D341Med (cell line): ENCODE data around the gene MYH14.
A peak's percentile ranks its signal among the peaks of the same experiment; 100 is the strongest.

Source experiments
- DNase-seq: peaks from one replicate; pipeline ENCODE4 v3.0.0; 2012; ENCODE audit warnings: low spot score

The MYH14 gene

DNA sequence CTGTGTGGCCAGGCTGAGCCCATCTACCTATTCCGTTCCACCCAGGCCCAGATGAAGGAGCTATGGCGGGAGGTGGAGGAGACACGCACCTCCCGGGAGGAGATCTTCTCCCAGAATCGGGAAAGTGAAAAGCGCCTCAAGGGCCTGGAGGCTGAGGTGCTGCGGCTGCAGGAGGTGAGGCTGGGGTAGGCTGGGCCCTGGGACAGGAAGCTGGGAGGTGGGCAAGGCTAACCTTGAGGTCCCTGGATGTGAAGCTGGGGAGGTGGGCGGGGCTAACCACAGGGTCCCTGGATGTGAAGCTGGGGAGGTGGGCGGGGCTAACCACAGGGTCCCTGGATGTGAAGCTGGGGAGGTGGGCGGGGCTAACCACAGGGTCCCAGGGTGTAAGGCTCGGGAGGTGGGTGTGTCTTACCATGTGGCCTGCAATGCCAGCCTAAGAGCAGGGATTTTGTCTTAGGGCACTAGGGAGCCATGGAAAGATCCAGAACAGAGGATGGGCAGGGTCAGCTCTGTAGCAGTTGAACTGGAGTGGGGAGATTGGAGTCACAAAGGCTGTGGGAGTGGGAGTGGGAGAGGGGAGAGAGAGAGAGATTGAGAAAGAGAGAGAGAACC, 88.9 kb downstream of the MYH14 start:
- peak; percentile 17 for DNase-seq

DNA sequence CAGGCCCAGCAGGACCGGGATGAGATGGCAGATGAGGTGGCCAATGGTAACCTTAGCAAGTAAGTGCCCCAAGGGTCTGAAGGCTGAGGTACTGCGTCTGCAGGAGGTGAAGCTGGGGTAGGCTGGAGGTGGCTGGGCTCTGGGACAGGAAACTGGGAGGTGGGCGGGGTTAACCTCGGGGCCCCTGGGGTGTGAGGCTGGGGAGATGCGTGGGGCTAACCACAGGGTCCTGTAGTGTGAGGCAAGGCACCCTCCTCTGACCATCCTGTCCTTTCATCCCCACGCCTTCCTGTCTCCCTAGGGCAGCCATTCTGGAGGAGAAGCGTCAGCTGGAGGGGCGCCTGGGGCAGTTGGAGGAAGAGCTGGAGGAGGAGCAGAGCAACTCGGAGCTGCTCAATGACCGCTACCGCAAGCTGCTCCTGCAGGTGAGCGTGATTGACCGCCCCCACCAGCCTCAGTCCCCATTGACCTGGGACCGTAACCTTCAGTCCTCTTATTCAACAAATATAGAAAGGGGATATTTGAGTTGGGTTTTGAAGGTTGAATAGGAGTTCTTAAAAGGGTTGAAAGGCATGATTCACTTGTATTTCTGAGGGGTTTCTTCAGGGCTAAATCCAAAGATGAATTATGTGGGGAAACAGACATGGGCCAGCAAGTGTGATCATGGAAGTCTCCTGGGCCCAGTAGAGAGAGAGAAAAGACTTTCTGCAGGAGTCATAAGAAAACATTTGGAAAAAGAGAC, 90.0 kb downstream of the MYH14 start:
- no peak for DNase-seq

DNA sequence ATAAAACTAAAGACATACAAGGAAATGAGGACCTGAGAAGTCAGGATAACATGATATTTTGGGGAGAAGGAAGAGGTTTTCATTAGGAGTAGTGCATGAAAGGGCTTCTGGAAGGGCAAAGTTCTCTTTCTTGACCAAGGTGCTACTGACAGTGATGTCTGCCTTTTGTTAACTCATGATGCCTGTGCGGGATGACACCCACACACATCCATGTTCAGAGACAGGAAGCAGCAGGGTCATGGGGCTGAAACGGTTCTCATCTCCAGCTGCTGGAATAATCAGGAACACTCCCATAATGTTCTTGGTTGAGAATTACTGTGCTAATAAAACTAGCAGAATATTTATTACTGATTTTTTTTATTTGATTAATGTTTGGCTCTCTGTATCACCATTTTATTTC, 96.6 kb downstream of the MYH14 start:
- DNase-seq = no peak

DNA sequence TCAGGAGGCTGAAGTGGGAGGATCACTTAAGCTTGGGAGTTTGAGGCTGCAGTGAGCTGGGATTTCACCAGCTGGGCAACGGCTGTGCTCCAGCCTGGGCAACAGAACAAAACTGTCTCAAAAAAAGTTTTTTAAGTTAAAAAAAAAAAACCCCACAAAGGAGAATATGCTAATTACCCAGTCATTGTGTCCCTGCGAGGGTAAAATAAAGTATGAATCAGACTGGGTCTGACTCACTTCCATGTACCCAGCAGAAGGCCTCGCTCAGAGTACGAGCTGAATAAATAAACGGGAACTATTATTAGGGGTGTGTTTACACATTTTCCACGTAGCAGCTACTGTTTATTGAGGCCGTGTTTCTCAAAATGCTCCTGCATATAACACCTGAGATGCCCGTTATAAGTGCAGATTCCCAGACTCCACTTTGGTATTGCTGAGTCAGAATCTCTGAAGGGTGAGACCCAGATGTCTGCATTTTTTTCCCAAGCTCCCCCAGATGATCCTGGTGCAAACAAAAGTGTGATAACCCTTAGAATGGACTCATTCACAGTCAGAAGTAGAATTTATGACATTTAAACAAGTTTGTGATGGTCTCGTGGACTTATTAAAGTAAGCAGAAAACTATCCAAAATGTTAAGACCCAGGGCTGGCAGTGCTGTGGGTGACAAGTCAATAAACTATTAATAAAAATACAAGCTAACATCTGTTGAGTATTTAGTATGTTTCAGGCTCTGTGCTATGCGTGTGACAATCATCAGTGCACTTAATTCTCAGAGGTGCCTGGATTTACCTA, 97.6 kb downstream of the MYH14 start:
- DNase-seq = no peak

DNA sequence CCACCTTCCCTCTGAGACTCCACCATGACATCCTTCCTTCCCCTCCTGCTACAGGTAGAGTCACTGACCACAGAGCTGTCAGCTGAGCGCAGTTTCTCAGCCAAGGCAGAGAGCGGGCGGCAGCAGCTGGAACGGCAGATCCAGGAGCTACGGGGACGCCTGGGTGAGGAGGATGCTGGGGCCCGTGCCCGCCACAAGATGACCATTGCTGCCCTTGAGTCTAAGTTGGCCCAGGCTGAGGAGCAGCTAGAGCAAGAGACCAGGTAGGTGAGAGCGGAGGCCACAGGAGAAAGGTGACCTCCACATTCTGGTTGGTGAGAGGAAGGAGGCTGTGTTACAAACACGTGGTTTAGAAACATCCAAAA, 98.2 kb downstream of the MYH14 start:
- no peak for DNase-seq

DNA sequence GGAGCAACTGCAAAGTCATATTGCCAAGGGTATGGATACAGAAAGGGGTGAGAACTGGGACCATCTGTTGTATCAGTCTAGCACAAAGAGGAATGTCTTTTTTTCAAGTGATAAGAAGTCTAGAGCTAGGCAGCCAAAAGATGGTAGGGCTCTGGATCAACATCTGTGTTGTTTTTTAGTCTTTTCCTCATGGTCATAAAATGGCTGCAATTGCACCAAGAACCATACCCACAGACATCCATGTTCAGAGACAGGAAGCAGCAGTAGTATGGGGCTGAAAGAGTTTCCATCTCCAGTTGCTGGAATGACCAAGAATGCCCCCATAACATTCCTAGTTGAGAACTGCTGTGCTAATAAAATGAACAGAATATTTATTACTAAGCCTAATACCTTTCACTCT, 100.1 kb downstream of the MYH14 start:
- no peak for DNase-seq

DNA sequence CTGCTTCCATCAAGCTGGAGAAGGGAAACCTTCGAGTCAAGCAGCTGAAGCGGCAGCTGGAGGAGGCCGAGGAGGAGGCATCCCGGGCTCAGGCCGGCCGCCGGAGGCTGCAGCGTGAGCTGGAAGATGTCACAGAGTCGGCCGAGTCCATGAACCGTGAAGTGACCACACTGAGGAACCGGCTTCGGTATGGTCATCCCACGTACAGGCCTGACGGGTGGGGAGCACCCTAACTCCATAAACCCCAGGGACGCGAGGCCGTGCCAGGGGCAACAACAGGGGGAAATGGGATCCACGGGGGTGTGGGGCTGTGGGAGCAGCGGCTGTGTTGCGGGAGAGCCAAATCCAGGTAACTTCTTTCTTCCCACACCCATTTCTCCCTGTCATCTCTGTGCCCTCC, 105.6 kb downstream of the MYH14 start:
- no peak for DNase-seq

DNA sequence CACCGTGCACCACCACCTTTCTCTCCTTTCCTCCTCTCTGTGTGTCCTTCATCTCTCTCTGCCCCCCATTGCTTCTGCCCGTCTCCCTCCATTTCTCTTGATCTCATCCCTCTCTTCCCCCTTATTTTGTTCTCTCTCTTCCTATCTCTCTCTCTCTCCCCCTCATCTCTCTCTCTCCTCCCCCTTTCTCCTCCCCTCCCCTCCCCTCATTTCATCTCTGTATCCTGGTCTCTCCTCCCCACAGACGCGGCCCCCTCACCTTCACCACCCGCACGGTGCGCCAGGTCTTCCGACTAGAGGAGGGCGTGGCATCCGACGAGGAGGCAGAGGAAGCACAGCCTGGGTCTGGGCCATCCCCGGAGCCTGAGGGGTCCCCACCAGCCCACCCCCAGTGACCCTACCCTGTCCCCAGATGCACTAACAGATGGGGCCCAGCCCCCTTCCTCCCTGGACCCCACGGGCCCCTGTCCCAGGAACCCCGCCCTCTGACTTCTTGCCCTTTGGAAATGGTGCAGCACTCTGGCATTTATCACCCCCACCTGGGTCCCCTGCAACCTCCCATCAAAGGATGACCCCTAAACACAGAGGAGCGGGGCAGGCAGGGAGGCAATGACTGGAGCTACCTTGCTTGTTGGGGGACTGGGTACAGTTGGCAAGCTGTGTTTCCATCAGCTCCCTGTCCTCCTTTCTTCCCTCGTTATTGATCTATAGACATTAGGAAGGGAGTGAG, 106.1 kb downstream of the MYH14 start:
- no peak for DNase-seq

DNA sequence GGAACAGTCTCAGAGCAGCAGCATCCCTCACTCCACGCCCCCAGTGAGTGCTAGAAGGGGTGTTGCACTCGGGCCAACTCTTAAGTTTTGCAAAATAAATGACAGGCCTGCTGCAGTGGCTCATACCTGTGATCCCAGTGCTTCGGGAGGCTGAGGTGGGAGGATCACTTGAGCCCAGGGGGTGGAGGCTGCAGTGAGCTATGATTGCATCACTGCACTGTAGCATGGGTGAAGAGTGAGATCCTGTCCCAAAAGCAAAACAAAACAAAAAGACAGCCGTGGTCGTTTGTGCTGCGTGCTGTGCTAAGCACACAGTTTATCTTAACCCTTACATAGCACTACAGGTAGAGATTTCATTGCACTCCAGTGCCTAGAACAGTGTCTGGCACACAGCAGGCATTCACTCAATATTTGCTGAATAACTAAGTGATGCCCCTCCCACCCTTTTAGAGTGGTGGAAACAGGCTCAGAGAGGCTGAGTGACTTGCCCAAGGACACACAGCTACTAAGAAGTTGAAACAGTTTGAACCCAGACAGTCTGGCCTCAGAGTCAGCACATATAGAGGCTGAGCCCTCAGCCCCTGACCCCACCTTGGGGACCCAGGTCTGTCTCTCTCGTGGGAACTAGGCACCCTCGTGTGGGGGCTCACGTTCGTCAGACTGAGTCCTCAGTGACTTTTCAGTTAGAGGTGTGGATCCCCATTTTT, 107.5 kb downstream of the MYH14 start:
- no peak for DNase-seq

DNA sequence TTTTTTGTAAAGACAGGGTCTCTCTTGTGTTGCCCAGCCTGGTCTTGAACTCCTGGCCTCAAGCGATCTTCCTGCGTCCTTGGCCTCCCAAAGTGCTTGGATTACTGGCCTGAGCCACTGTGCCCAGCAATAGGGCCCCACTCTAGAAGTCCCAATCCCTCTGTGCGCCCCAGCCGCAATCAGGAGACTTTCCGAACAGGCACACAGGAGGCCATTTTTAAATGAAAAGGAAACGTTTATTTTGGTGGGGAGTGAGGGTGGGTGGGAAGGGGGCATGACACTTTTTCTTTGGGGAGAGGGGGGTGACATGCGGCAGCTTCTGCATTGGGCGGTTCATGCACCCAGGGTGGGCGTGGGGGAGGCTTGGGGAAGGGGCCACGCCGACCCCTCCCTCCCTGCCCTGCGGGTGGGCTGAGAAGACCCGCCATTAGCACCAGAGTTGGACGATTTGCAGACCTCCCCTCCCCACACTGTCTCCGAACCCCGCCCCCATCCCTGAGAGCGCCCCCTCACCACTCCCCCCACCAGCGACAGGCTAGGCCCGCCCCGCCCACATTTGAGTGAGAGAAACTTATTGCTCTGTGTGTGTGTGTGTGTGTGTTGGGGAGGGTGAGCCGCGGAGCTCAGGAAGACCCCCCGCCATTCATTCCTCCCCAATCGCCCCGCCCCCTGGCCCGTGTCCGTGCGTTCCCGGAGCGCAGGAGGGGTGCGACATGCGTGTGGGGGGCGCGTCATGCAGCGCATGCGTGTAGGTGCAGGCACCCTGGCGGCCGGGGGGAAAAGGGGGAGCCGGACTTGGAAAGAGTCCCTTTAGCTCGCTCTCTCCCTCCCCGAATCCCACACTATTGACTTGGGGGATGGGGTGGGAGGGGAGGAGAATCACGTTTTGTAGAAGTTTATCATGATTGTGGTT, 108.6 kb downstream of the MYH14 start:
- peak; percentile 95 for DNase-seq

DNA sequence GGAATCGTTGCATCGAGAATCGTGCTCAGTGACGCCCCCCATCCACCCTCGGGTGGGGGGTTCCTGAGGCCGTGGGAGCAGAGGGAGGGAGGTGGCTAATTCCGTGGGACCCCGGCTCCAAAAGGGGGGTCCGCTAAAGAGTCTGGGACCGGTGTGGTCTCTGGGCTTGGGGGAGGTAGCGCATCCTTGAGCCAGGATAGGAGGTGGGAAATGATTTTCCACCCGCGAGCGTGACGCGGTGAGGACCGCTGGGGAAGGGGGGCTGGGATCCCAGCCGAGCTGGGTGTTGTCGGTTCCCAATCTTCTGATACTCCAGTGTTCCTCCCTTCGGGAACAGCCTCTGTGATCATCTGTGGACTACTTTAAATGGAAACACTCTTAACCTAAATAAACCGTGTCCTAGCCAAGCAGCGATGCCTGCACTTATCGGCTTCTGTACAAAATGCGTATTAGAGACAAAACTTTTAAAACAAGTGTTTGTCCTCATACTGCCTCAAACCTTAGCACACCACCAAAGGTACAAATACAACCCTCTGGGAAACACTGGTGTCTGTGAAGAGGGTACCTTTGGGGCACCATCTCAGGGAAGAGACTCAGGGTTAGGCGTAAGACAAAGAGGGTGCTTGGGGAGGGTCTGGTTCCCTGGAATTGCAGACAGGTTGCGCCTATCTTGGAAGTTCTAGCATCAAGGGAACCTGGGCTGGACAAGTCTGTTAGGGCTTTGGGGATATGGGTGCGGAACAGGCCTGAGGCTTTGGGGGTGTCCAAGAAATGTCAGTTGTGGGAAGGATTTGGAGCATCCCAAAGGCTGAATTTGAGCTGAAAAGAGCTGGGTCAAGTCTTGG, 109.8 kb downstream of the MYH14 start:
- DNase-seq = no peak

DNA sequence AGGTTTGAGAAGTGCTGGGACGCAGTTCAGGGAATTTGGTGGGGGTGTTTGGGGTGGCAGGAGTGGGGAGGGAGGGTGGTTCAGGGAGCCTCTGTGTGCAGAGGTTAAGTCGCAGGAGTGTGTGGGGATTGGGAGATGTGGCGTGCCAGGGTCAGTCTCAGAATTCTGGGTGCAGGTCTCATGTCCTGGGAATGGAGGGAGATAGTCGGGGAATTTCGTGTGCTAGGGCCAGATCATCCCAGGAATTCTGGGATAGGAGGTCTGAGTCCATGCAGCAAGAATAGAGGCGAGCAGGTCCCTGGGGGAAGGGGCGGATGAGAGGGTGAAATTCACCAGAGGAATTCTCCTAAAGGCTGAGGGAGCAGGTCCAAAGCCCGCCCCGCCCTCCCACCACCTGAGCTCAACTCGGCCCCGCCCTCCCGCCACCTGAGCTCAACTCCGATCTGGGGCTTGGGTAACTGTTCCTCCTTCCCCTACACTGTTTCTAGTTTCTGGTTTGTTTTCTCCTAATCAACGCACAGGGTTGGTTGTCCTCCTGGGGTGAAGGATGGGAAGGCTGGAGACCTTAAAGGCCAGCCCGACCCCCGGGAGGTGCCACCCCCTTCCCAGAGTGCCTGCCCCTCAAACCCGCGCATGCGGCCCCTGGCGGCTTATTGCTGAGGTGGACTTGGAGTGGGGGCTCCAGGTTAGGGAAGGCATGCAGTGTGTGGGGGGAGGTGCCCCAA, 110.6 kb downstream of the MYH14 start:
- DNase-seq = no peak

DNA sequence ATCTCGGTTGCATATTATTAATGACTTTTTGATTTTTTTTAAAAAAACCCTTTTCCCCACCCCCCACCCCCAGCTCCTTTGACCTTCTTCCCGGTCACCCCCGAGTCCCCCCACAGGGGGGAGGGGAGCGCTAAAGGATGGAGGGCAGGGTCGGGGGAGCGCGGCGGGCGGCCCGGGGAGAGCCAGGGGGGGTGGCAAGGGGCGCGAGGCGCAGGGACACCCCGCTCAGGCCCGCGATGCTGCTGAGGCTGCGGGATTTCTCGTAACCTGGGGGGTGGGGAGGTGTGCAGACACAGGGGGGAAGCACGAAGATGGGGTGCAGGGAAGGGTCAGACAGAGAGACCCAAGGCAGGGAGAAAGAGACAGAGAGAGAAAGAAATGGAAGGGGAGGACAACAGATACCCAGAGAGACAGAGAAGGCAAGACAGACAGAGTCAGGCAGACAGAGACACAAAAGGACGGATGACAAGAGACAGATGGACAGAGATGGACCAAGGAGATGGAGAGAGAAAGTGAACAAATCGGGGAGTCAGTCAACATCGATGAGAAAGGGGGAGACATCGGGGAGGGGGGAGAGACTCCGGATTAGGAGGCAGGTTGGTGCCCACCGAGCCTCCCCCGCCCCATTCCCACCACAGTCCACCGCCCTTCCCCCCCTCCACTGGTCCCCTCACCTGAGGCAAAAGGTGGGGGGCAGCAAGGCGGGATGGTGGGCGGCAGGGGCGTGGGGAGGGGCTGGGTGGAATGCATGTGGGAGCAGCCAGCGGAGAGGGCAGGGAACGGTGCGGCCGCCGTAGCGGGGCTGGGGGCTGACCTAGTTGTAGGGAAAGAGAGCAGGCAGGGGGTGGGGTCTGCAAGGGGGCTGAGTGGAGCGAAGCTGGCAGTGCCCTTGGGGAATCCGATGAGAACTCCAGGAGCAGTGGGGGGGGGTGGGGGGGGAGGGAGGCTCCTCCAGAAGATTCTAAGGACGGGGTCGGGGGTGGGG, 111.6 kb downstream of the MYH14 start:
- no peak for DNase-seq

DNA sequence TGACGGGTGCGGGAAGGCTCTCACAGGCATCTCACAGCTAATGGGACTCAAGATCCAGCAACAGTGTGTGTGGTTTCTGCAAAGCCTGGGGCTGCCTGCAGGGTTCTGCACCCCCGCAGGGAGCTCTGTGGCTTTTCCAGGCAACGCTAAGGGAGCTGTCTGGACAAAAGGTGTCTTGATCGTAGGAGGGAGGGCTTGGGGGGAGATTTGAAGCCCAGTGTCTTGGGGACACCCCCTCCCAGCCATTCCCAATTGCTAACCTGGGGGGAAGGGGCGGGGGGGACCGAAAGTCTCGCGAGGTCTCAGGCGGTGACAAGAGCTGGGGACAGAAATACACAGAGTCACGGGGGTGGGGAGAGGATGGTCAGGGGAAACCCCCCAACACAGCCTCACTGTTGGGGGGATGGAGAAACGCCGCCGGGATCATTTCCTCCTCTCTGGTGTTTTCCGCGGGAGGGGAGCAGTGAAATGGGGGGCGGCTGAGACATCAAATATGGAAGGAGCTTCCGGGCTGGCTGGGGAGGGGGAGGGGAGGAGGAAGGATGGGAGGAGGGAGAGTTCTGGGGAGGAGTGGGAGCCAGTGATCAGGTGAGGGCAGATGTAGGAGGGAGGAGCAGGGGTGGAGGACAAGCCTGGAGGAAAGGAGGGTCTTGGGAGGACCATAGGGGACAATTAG, 112.5 kb downstream of the MYH14 start:
- peak; percentile 69 for DNase-seq

DNA sequence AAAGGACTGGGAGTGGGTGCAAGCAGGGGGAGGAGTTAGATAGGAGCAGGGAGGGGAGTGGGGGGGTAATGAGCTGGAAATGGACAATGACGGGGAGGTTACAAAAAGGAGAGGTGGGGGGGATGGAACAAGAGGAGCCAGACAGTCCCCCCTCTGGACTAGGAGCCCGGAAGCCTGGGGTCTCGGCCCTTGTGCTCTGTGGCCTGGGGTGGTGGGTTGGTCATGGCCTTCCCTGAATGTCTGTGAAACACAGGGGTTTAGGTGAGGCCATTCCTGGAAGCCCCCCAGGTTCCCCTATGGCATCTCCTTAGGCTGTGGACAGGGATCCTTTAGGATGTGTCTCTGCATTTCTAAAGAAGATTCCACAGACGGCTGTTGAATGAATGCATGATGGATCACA, 113.7 kb downstream of the MYH14 start:
- DNase-seq = no peak

DNA sequence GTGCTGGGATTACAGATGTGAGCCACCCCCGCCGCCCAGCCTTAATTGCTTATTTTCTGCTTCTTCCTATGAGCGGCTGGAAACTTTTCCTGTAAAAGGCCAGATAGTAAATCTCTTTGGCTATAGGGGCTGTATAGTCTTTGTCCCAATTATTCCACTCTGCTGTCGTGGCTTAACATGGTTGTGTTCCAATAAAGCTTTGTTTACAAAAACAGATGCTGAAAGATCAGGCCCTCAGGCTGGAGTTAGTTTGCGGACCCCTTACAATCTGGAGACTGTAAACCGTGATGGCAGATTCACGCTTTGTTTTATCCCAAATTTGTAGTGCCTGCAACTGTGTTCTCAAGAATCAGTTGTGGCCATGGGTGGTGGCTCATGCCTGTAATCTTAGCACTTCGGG, 115.0 kb downstream of the MYH14 start:
- DNase-seq = no peak

DNA sequence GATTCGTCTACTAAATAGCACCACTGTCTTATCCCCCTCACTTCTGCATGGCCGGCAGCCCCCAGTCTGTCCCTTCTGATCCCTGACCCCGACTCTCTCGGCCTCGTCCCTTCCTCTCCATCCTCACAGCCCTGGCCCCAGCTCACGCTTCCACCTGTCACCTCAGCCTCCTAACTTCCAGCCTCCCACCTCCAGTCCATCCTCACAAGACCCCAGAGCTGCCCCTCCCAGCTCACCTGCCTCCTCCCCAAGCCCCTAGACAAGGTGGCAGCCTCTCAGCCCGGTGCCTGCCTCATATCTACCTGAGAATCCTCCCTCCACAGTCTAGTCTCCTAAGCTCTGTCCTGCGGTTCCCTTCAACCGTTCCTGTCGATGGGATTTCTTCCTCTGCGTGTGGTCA, 115.7 kb downstream of the MYH14 start:
- DNase-seq = no peak
